ENCODE measurements around the gene TAF11. TPM values are rescaled to one million over a fixed set of nuclear protein-coding genes. Genes with fewer than 3 reads are reported as not detected.

TAF11 gene
- total RNA-seq, 1 experiment from 2014 or later = 44.1 TPM

DNA sequence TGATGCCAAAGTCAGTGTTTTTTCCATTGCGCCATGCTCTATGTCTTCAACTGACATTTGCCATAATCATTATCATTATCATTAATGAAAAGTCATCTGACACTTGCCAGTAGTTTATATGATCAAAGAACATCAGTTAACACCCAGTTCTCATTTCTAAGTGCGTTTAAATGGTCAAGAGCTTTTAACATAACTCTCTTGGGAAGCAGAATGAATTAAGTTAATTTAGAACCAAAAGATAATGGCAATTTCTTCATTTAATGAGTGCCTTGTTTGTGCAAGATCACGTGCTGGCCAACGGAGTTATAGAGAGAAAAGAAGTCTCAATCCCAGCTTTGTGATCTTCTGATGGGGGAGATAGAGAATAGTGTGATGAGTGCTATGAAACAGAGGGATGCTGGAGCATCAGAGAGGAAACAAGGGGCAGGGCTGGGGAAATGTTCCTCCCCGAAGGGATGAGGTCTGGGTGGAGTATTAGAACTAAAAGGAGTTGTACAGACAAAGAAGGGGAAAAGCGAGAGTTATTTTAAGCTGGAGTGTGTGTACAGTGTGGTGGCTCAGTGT, 21.6 kb upstream of the TAF11 start:
- Mint-ChIP-seq H3K27me3 (ENCODE audit: low read depth) (no peaks in the 10 kb centered on the region), H3K4me3 (no peak overlapping the region), H3K4me1 (peaks cover 22% of the 10 kb centered on the region), H3K36me3 (no peaks in the 10 kb centered on the region), H3K27ac (0 out of 2 replicates have a peak overlapping the region, but pooled peaks have one; percentile 0), H3K9me3 (no peaks in the 10 kb centered on the region)
- POLR2A ChIA-PET = no interaction called here
- TF ChIP-seq FOXP1 (CRISPR knock-in tag; IDR thresholded peaks at IDR 0.05; ENCODE audit: borderline replicate concordance) (no peak), E2F4 (CRISPR knock-in tag; IDR thresholded peaks at IDR 0.05; ENCODE audit: borderline replicate concordance, low read depth) (no peak), NR2C2 (CRISPR knock-in tag; IDR thresholded peaks at IDR 0.05) (no peak), RELA (CRISPR knock-in tag; IDR thresholded peaks at IDR 0.05; ENCODE audit: borderline replicate concordance) (no peak)
- CTCF ChIA-PET = interaction anchor here (1.5 to 2.1 kb wide), 2 partner anchors 64 to 77 kb away, joined by 4 to 8 read pairs; no protein-coding TSS in a partner anchor
- ATAC-seq (no peak), DNase-seq (ENCODE audit: low spot score) (no peak)

GRCh38 chr6:34908194-34908593, 20.4 kb upstream of the TAF11 start:
- no peak for DNase-seq (ENCODE audit: low spot score)
- H3K27ac Mint-ChIP-seq = no peak overlapping the region
- H3K9me3 Mint-ChIP-seq = no peaks in the 10 kb centered on the region
- ATAC-seq = peak; percentile 65
- H3K4me1 Mint-ChIP-seq = peaks cover 22% of the 10 kb centered on the region
- no peak overlapping the region for H3K4me3 Mint-ChIP-seq
- H3K36me3 Mint-ChIP-seq = no peaks in the 10 kb centered on the region
- no peaks in the 10 kb centered on the region for H3K27me3 Mint-ChIP-seq (ENCODE audit: low read depth)
- TF ChIP-seq, protein P1, sequence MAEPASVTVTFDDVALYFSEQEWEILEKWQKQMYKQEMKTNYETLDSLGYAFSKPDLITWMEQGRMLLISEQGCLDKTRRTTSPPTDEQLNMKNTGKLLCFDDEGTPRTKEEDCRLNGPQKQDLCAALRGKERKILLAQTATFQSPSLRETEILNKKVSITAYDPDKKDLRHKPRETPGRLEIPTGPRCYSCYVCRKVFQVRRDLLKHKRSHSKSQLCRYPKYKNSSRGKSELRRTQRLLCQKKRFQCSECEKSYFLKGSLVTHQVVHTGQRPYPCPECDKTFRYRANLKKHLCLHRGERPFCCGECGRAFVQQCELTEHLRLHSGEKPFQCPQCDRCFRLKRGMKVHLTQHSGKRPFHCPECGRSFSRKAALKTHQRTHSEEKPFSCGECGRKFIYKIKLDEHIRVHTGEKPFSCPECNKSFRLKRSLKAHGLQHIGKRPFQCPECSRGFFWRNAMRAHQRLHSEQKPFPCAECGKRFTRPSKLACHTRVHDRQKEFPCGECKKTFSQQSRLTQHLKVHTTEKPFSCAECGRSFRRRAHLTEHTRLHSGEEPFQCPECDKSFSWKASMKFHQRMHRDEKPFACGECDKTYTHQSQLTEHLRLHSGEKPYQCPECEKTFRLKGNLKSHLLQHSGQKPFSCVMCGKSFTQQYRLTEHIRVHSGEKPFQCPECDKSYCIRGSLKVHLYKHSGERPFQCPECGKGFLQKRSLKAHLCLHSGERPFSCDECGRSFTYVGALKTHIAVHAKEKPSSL (CRISPR knock-in tag; conservative IDR thresholded peaks at IDR 0.05) = no peak
- TF ChIP-seq ZNF138 (CRISPR knock-in tag; conservative IDR thresholded peaks at IDR 0.05) = no peak
- TF ChIP-seq KAT7 (CRISPR knock-in tag; IDR thresholded peaks at IDR 0.05; ENCODE audit: borderline replicate concordance) = no peak
- TF ChIP-seq ZSCAN18 (CRISPR knock-in tag; IDR thresholded peaks at IDR 0.05) = no peak
- no peak for TF ChIP-seq RELA (CRISPR knock-in tag; IDR thresholded peaks at IDR 0.05; ENCODE audit: borderline replicate concordance)
- TF ChIP-seq ETV6 (CRISPR knock-in tag; IDR thresholded peaks at IDR 0.05) = no peak
- TF ChIP-seq ZNF263 (CRISPR knock-in tag; IDR thresholded peaks at IDR 0.05; ENCODE audit: low read depth) = no peak
- TF ChIP-seq SMAD3 (CRISPR knock-in tag; IDR thresholded peaks at IDR 0.05; ENCODE audit: borderline replicate concordance) = no peak
- TF ChIP-seq USF2 (CRISPR knock-in tag; IDR thresholded peaks at IDR 0.05) = no peak
- TF ChIP-seq FOXJ3 (CRISPR knock-in tag; IDR thresholded peaks at IDR 0.05; ENCODE audit: borderline replicate concordance) = no peak
- TF ChIP-seq, protein P2, sequence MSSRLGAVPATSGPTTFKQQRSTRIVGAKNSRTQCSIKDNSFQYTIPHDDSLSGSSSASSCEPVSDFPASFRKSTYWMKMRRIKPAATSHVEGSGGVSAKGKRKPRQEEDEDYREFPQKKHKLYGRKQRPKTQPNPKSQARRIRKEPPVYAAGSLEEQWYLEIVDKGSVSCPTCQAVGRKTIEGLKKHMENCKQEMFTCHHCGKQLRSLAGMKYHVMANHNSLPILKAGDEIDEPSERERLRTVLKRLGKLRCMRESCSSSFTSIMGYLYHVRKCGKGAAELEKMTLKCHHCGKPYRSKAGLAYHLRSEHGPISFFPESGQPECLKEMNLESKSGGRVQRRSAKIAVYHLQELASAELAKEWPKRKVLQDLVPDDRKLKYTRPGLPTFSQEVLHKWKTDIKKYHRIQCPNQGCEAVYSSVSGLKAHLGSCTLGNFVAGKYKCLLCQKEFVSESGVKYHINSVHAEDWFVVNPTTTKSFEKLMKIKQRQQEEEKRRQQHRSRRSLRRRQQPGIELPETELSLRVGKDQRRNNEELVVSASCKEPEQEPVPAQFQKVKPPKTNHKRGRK (CRISPR knock-in tag; IDR thresholded peaks at IDR 0.05; ENCODE audit: borderline replicate concordance) = no peak
- TF ChIP-seq ZNF121 (CRISPR knock-in tag; IDR thresholded peaks at IDR 0.05) = no peak
- no peak for TF ChIP-seq ZNF281 (CRISPR knock-in tag; IDR thresholded peaks at IDR 0.05)
- TF ChIP-seq, protein P3, sequence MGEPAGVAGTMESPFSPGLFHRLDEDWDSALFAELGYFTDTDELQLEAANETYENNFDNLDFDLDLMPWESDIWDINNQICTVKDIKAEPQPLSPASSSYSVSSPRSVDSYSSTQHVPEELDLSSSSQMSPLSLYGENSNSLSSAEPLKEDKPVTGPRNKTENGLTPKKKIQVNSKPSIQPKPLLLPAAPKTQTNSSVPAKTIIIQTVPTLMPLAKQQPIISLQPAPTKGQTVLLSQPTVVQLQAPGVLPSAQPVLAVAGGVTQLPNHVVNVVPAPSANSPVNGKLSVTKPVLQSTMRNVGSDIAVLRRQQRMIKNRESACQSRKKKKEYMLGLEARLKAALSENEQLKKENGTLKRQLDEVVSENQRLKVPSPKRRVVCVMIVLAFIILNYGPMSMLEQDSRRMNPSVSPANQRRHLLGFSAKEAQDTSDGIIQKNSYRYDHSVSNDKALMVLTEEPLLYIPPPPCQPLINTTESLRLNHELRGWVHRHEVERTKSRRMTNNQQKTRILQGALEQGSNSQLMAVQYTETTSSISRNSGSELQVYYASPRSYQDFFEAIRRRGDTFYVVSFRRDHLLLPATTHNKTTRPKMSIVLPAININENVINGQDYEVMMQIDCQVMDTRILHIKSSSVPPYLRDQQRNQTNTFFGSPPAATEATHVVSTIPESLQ (CRISPR knock-in tag; IDR thresholded peaks at IDR 0.05) = no peak
- no peak for TF ChIP-seq TP53 (CRISPR knock-in tag; IDR thresholded peaks at IDR 0.05)
- TF ChIP-seq ZBTB21 (CRISPR knock-in tag; IDR thresholded peaks at IDR 0.05; ENCODE audit: borderline replicate concordance) = no peak
- no peak for TF ChIP-seq CBFB (CRISPR knock-in tag; IDR thresholded peaks at IDR 0.05; ENCODE audit: low read depth)
- TF ChIP-seq ZNF232 (CRISPR knock-in tag; IDR thresholded peaks at IDR 0.05) = no peak
- TF ChIP-seq NR1H2 (CRISPR knock-in tag; IDR thresholded peaks at IDR 0.05) = no peak
- CTCF ChIA-PET = interaction anchor here (0.5 kb wide), 1 partner anchor 230 kb away, joined by 3 read pairs; no protein-coding TSS in a partner anchor
- POLR2A ChIA-PET = interaction anchor here (1.4 kb wide), 1 partner anchor 20 kb away, joined by 3 read pairs; no protein-coding TSS in a partner anchor
